Astrocyte of the hippocampus (primary cell): ENCODE data around the gene TDRD3.
"Not testable (repeated sequence)": the region's sequence is repeated elsewhere in the genome, so short reads cannot be mapped to it uniquely, and the experiment has no call there.

ENCODE experiments used
- DNase-seq: peaks from one replicate; pipeline ENCODE4 v3.0.0; 2011; ENCODE audit warnings: low read depth, low spot score

Gene TDRD3

DNA sequence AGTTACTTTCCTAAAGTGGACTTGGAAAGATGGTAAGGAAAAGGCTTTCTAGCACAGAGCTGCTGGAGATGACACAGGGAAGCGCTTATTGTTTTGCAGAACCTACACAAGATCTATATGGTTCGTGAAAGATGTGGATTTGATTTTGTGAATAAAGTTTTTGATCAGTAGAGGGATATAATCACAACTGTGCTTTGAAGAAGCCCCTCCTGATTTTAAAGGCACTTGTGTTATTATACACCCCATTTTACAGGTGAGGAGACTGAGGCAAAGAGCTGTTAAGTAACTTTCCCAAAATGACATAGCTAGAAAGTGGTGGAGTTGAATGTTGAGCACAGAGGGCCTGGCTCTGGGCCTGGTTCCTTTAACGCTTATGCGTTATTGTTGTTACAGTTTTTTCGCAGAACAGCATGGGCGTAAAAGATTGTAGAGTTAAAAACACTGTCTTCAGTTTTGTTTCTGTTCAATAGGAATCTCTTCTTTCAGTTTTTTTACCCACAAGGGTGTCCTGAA is 1.4 kb downstream of the TDRD3 start:
- DNase-seq = no peak

DNA sequence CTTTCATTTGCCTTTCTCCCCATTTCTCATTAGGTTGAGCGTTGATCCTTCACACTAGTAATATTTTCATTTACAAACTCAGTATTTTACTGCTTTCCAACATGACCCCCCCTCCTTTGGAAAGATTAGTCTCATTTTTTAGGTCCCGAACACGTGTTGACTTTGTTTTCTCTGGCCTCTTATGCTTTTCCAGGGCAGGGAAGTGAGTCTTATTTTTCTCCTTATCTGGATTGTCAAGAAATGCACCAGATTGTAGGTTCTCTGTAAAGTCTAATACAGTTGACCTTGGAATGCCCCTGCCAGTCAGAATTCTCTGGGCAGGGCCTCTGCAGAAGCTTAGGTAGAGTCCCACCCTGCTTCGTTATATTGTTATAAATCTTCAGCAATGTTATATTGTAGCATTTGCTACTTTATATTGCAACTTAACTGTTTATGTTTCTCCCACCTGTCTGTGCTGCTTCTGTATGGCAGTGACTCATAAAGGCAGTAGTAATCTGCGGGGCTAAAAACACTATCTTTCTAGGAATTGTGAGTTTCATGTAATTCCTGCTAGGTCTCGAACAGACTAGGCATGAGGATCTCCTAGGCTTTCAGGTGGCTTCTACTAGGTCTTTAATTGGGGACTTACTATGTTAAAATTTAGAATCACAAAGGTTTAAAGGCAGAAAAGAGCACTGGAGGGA is 2.0 kb downstream of the TDRD3 start:
- peak; percentile 9 for DNase-seq

DNA sequence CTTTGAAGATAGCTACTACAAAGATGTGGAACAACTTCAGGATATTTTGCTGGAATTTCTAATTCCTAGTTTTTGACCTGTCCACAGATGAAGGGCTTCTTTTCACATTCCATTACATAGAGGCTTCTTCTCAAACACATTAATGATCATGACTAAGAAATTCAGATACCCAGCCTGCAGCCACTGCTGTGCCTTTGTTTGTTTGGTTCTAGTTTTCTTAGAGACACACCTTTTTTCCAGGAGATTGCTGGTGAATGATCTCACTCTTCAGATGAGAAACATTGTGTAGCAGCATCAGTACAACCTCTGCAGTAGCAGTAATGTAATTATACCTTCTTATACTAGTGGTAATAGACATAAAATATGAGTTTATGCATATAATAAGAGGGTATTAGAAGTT is 5.0 kb downstream of the TDRD3 start:
- peak; percentile 8 for DNase-seq

DNA sequence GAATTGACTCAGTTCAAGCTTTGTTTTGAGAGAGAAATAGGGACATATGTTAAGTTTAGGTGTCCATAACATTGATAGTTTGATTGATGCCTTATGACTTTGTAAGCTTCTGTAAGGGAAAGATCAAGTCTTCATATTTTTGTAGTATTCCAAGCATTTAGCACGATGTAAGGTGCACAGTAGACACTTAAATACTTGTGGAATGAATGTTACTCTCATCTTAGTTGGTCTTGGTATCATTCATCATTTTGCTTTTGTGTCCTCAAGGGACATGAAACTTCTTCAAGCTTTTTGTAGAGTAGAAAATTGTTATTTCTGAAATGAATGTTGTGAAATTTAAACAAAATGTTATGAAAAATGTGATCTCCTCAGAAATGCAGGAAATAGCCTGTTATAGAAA is 10.1 kb downstream of the TDRD3 start:
- DNase-seq = no peak

DNA sequence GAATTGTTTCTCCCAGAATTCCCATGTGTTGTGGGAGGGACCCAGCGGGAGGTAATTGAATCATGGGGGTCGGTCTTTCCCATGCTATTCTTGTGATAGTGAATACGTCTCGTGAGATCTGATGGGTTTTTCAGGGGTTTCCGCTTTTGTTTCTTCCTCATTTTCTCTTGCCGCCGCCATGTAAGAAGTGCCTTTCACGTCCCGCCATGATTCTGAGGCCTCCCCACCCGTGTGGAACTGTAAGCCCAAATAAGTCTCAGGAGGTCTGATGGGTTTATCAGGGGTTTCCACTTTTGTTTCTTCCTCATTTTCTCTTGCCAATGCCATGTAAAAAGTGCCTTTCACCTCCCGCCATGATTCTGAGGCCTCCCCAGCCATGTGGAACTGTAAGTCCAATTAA is 10.8 kb downstream of the TDRD3 start:
- not testable (repeated sequence) for DNase-seq

DNA sequence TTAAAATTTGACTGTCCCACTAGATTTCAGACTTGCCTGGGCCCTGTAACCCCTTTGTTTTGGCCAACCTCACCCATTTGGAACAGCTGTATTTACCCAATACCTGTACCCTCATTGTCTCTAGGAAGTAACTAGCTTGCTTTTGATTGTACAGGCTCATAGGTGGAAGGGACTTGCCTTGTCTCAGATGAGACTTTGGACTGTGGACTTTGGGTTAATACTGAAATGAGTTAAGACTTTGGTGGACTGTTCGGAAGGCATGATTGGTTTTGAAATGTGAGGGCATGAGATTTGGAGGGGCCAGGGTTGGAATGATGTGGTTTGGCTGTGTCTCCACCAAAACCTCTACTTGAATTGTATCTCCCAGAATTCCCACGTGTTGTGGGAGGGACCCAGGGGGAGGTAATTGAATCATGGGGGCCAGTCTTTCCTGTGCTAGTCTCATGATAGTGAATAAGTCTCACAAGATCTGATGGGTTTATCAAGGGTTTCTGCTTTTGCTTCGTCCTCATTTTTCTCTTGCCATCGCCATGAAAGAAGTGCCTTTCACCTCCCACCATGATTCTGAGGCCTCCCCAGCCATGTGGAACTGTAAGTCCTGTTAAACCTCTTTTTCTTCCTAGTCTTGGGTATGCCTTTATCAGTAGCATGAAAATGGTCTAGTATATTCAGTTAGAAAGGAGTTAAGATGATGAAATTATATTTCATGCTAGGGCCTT is 12.7 kb downstream of the TDRD3 start:
- DNase-seq = not testable (repeated sequence)

DNA sequence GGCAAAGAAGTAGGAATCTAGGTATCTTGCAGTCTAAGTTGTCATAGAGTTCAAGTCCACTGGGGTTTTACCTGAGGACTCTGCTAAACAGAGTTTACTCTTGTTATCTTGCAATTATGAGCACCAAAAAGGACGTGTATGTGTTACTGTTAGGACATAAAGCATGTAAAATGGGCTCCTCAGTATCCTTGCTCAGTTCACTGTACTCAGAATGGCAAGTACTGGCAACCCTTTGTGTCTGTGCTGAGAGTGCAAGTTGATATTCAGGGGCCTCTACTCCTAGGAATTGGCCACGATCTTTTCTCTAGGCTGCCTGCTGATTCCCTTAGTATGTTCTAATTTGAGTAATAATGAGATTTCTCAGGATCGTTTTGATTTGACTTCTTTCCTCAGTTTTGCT is 13.3 kb downstream of the TDRD3 start:
- no peak for DNase-seq

DNA sequence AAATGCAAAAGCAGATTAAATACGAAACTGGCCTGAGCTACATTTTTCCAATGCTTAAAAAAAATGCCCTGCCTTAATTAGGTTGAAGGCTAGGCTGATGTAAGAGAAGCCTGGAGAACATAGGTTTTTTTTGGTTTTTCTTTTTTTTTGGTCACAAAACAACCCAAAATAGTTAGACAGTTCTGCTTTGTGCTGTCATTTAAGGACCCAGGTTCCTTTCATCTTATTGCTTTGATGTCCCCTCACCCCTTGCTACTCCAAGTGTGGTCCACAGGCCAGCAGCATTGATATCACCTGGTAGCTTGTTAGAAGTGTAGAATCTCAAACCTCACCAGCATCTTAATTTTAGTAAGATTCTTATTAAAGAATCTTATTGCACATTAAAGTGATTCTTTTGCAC is 14.4 kb downstream of the TDRD3 start:
- no peak for DNase-seq

DNA sequence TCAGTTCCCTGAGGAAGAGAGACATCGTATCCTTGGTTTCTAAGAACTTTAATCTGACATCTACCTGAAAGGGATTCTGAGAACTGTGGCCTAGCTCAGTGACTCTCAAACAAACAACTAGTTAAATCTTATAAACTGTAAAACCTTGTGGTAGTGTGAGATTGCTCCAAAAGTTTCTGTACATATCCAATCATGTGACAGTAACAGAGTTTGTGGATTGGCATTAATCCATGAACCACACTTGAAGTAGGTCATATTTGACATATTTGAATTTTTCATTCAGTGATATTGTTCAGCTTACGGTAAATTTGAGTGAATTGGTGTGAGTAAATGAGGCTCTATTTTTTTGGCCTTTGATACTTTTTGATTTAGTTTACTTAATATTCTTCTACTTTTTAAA is 15.0 kb downstream of the TDRD3 start:
- DNase-seq = peak; percentile 25

DNA sequence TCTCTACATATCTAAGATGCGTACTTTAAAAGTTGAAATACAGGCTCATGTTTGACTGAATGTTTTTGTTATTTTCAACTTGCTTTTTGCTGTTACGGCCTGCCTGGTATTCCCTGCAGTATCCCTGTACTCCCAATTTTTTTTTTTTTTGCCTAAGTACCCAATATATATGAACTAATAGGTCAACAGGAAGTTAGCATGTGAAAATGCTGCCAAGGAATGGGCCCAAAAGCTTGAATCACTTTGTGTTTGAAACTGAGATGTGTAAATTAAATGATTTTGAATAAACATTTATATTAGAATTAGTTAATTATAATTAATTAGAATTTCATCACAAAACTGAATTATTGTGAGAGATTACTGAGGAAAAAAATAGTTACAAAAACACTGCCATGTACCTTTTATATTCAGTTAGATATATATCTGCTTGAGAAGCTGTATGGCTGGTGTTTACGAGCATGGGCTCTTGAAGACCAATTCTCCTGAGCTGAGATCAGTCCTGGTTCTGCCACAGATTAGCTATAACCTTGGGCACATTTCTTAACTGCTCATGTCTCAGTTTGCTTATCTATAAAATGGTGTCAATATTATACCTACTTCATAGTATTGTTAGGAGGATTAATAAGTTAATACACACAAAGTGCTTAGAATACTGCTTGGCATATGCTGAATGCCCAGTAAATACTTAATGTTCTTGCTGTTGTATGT is 16.0 kb downstream of the TDRD3 start:
- DNase-seq = no peak

DNA sequence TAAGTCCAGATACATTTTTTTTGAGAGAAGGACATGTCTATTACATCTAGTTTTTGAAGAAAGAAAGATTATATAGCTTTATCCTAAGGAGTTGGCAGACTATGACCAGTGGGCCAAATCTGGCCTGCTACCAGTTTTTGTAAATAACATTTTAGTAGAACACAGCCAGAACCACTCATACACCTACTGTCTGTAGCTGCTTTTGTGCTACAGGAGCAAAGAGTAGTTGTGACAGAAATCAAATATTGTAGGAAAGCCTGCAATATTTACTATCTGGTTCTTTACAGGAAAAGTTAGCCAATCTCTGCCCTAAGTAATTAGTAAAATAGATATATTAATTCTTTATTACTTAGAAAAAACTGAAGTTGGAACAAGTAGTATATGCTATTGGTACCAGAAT is 17.2 kb downstream of the TDRD3 start:
- DNase-seq = no peak

DNA sequence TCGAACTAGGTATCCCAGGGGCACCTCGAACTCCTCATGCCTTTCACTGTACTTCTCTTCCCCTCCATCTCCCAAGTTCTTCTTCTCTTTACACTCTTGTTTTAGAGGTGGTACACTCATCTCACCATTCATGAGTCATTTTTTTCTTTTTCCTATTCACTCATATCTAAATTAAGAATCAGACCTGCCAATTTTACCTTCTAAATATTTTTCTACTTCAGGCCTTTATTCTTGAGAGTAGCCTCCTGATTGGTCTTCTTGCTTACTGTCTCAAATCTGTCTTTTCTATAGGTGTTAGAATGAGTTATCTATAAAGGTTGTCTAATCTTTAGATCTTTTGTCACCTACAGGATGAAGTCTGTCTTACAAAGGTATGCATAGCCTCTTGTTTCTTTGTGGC is 20.7 kb downstream of the TDRD3 start:
- DNase-seq = no peak

DNA sequence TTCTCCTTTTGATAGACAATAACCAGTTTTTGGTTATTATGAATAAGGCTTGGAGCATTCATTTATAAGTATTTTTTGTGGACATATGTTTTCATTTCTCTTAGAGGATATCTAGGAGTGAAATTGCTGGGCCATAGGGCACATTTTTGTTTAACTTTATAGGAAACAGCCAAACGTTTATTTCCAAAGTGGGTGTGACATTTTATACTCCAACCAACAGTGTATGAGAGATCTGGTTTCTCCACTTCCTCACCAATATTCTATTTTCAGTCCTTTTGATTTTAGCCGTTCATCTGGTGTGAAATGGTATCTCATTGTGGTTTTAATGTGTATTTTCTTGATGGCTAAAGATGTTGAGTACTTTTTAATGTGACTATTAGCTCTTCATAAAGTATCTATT is 21.9 kb downstream of the TDRD3 start:
- DNase-seq = no peak

DNA sequence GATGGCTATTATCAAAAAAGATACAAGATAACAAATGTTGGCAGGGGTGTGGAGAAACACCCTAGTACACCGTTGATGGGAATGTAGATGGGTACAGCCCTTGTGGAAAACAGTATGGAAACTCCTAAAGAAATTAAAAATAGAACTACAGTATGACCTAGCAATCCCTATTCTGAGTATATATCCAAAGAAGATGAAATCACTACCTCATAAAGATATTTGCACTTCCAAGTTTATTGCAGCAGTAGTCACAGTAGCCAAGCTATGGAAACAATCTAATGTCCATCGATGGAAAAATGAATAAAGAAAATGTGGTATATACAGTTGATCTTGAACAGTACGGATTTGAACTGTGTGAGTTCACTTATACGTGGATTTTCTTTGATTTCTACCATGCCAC is 28.3 kb downstream of the TDRD3 start:
- no peak for DNase-seq

DNA sequence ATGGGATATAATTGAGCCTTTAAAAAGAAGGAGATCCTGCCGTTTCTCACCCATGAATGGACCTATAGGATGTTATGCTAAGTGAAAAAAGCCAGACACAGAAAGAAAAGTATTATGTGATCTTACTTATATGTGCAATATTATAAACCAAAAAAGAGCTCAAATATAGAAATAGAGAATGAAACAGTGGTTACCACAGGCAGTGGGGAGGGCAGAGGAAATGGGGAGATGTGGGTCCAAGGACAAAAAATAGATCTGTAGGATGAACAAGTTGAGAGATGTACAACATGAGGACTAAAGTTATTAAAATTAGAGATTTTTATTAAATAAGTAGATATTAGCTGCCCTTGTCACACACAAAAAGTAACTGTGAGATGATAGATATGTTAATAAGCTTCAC is 29.1 kb downstream of the TDRD3 start:
- DNase-seq = no peak

DNA sequence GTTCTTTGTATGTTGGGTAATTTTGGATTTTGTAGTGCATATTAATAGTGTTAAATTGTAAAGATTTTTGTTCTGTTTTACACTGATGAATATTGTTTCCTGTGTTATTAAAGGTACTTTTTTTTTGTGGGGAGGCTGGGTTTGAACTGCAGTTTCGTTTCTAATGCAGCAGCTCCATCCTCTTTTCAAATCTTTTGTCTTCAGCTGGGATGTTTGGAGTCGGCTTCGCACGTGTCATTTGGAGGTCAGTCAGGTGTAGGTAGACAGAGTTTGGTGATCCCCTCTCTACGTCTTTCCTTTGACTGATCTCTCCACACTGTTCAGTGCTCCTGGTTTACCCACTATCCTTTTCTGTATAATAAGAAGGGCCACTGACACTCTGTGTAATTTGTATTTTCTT is 30.3 kb downstream of the TDRD3 start:
- no peak for DNase-seq

DNA sequence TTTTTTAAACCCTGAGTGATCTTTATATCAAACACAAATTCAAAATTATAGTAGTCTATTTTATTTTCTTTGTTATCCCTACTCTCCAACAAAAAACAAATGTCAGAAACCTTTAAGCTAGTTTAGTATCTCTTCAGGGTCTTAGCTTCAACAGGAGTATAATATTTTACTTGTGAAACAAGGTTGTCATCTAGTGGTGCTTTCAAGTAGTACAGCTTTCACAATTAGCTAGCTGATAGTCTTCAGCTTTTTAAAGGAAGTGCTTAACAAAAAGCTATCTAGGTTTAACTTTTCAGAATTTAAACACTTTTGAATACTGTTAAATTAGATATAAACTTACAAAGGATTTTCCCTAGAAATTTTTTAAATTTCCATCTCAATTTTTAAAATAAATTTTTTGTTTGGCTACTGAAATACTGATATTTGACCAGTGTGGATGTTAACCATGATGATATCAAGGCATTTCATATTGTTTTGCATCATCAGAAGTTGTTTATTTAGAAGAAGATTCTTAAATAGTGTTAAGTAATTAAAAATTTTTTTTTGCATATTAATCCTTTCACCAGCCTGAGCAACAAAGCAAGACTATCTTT is 34.2 kb downstream of the TDRD3 start:
- peak; percentile 68 for DNase-seq

DNA sequence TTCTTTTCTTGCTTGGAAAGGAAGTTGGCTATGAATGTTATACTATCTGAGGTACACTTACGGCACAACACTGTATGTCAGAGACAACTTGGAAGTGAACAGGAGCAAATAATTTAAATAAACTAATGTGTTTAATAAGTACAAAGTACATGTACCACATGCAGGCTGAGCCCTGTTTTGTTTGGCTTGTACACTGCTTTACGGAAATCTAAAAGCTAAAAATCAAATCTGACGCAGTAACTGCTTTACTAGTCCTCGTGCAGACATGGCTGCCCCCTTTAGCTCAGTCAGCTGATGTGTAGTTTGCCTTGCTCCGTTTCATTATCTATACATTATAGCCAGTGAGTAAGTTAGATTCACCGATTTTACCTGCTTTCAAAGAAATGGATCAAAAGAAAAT is 36.5 kb downstream of the TDRD3 start:
- DNase-seq = no peak

DNA sequence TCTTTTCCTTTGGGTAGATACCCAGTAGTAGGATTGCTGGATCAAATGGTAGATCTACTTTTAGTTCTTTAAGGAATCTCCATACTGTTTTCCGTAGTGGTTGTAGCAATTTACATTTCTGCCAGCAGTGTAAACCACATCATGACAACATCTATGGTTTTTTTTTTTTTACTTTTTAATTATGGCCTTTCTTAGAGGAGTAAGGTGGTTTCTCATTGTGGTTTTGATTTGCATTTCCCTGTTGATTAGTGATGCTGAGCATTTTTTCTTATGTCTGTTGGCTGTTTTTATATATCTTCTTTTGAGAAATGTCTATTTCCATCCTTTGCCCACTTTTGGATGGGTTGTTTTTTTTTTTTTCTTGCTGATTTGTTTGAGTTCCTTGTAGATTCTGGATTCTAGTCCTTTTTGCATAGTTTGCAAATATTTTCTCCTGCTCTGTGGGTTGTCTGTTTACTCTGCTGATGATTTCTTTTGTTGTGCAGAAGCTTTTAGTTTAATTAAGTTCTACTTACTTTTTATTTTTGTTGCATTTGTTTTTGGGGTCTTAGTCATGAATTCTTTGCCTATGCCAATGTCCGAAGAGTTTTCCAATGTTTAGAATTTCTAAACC is 38.8 kb downstream of the TDRD3 start:
- DNase-seq = no peak

DNA sequence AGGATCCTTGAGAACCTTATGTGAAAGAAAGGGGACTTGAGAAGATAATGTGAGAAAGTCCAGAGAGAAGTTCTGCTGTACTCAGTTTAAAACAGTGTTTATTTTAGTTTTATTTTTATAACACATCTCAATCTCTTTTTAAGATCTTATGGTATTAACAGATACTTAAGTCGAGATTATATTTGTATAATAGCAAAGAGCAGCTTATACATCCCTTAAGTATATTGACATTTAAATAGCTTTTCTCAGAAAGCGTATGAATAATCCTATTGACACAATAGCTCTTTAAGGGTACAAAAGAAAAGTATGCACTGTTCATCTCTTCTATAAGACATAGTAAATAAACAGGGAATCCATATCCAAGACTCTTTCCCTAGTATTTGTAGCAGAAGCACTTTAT is 42.2 kb downstream of the TDRD3 start:
- DNase-seq = no peak

DNA sequence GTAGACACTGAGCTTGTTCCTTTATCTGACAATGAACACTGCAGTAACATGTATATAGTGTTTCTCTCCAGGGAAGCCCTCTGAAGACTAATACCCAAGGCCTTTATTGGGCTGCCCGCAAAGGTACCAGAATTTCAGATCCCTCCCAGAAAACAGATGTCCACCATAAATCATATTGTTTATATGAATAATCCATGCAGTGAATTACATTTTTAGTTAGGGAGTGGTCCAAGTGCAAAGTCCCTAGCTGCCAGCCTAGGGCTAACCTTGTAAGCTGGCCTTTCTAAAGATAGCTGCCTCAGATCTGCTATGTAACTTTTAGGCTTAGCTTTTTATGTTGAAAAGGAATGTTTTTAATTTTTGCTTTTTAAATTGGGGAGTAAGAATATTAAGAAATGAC is 44.7 kb downstream of the TDRD3 start:
- no peak for DNase-seq
